ENCODE data around the gene ZNF462. TPM values are rescaled to one million over a fixed set of nuclear protein-coding genes. Genes with fewer than 3 reads are reported as not detected.

The ZNF462 gene
- total RNA-seq, 1 donor from 2014 or later, result 25.8 TPM

- H3K27ac Mint-ChIP-seq (ENCODE audit: unreplicated experiment), result peak overlapping the region; percentile 76
- peaks cover 3% of the 10 kb centered on the region for H3K9me3 Mint-ChIP-seq (ENCODE audit: low read depth)
- no peaks in the 10 kb centered on the region for H3K36me3 Mint-ChIP-seq (ENCODE audit: low read depth)
- no peak overlapping the region for H3K4me3 Mint-ChIP-seq (ENCODE audit: unreplicated experiment)
- TF ChIP-seq, protein P1, sequence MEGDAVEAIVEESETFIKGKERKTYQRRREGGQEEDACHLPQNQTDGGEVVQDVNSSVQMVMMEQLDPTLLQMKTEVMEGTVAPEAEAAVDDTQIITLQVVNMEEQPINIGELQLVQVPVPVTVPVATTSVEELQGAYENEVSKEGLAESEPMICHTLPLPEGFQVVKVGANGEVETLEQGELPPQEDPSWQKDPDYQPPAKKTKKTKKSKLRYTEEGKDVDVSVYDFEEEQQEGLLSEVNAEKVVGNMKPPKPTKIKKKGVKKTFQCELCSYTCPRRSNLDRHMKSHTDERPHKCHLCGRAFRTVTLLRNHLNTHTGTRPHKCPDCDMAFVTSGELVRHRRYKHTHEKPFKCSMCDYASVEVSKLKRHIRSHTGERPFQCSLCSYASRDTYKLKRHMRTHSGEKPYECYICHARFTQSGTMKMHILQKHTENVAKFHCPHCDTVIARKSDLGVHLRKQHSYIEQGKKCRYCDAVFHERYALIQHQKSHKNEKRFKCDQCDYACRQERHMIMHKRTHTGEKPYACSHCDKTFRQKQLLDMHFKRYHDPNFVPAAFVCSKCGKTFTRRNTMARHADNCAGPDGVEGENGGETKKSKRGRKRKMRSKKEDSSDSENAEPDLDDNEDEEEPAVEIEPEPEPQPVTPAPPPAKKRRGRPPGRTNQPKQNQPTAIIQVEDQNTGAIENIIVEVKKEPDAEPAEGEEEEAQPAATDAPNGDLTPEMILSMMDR (IDR thresholded peaks at IDR 0.05), result no peak
- no peak for DNase-seq (ENCODE audit: low spot score)
- H3K27me3 Mint-ChIP-seq (ENCODE audit: low read depth), result no peaks in the 10 kb centered on the region
- H3K4me1 Mint-ChIP-seq (ENCODE audit: low read depth), result peaks cover 81% of the 10 kb centered on the region
Measured at GRCh38 chr9:106880081-106880480, 17.1 kb downstream of the ZNF462 start.

- Mint-ChIP-seq H3K27ac (ENCODE audit: unreplicated experiment) (peak overlapping the region; percentile 75), H3K36me3 (ENCODE audit: low read depth) (no peaks in the 10 kb centered on the region), H3K9me3 (ENCODE audit: low read depth) (peaks cover 3% of the 10 kb centered on the region), H3K4me3 (ENCODE audit: unreplicated experiment) (no peak overlapping the region), H3K27me3 (ENCODE audit: low read depth) (no peaks in the 10 kb centered on the region), H3K4me1 (ENCODE audit: low read depth) (peaks cover 83% of the 10 kb centered on the region)
- TF ChIP-seq, protein P1 (IDR thresholded peaks at IDR 0.05), result no peak
- DNase-seq (ENCODE audit: low spot score), result no peak
Measured at GRCh38 chr9:106880863-106881262, 17.9 kb downstream of the ZNF462 start.

- Mint-ChIP-seq H3K4me1 (ENCODE audit: low read depth) (peaks cover 89% of the 10 kb centered on the region), H3K36me3 (ENCODE audit: low read depth) (no peaks in the 10 kb centered on the region), H3K27me3 (ENCODE audit: low read depth) (no peaks in the 10 kb centered on the region)
Measured at GRCh38 chr9:106883030-106883429, 20.1 kb downstream of the ZNF462 start.

DNA sequence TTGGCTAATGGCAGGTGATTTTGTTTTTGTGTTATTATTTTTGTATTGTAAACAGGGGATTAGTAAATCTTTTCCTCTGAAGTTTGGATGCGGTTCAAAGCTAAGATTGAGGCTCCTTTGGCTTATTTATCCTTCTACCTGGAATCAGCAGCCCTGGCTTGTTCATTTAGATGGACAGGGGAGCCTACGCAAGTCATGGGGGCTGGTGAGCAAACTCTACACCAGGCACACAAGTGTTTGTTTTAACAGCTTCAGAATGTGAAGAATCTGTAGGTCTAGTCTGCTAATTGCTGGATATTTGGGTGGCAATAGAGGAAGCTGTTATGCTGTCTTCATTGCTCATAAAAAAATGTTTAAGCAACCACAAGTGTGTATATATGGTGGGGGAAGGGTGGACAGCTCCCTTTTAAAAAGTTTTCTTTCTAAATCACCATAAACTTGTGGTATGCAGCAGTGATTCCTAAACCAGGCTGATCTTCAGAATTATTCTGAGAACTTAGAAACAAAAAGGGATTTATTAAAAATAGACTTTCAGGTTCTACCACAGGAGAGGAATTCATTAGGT lies 20.7 kb downstream of the ZNF462 start:
- TF ChIP-seq, protein P1 (IDR thresholded peaks at IDR 0.05), result no peak
- H3K27me3 Mint-ChIP-seq (ENCODE audit: low read depth), result no peaks in the 10 kb centered on the region
- H3K4me3 Mint-ChIP-seq (ENCODE audit: unreplicated experiment), result no peak overlapping the region
- H3K4me1 Mint-ChIP-seq (ENCODE audit: low read depth), result peaks cover 85% of the 10 kb centered on the region
- H3K27ac Mint-ChIP-seq (ENCODE audit: unreplicated experiment), result peak overlapping the region; percentile 64
- peaks cover 3% of the 10 kb centered on the region for H3K9me3 Mint-ChIP-seq (ENCODE audit: low read depth)
- H3K36me3 Mint-ChIP-seq (ENCODE audit: low read depth), result no peaks in the 10 kb centered on the region
- no peak for DNase-seq (ENCODE audit: low spot score)

More at GRCh38 chr9:106883030-106883429, 20.1 kb downstream of the ZNF462 start:
- TF ChIP-seq, protein P1 (IDR thresholded peaks at IDR 0.05), result no peak
- Mint-ChIP-seq H3K27ac (ENCODE audit: unreplicated experiment) (no peak overlapping the region), H3K4me3 (ENCODE audit: unreplicated experiment) (no peak overlapping the region), H3K9me3 (ENCODE audit: low read depth) (peaks cover 3% of the 10 kb centered on the region)
- no peak for DNase-seq (ENCODE audit: low spot score)

DNA sequence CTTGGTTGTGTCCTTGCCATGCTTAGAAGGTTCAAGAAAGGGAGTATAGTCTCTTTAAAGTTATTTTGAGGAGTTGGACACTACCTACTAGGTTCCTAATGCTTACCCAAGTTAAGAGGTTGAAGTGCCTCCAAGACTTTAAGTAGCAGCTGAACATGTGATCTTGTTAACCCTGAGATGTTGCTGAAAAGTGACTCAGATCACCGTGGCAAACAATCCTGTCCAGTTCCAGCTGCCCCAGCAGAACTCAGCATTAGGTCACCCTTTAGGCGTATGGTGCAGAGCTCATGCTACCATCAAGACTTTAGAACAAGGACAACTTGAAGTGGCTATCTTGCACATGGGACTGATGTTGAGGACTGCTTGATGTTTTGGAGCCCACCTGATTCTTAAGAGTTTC lies 22.5 kb downstream of the ZNF462 start:
- no peaks in the 10 kb centered on the region for H3K27me3 Mint-ChIP-seq (ENCODE audit: low read depth)
- no peaks in the 10 kb centered on the region for H3K36me3 Mint-ChIP-seq (ENCODE audit: low read depth)
- DNase-seq (ENCODE audit: low spot score), result no peak
- H3K4me3 Mint-ChIP-seq (ENCODE audit: unreplicated experiment), result no peak overlapping the region
- H3K9me3 Mint-ChIP-seq (ENCODE audit: low read depth), result peaks cover 3% of the 10 kb centered on the region
- peaks cover 83% of the 10 kb centered on the region for H3K4me1 Mint-ChIP-seq (ENCODE audit: low read depth)
- TF ChIP-seq, protein P1 (IDR thresholded peaks at IDR 0.05), result no peak
- peak overlapping the region; percentile 77 for H3K27ac Mint-ChIP-seq (ENCODE audit: unreplicated experiment)

Measured in chondrocyte (in vitro differentiated cells).